NCI-H748 (cell line): ENCODE measurements around the gene MTA2.
A peak's percentile ranks its signal among the peaks of the same experiment; 100 is the strongest.
"Not testable (repeated sequence)": the region's sequence is repeated elsewhere in the genome, so short reads cannot be mapped to it uniquely, and the experiment has no call there.

Experiments
- DNase-seq: peaks from one replicate; lab custom pipeline; 2025; ENCODE audit not compliant: unreplicated experiment; lab: John Stamatoyannopoulos, UW

MTA2 gene

DNA sequence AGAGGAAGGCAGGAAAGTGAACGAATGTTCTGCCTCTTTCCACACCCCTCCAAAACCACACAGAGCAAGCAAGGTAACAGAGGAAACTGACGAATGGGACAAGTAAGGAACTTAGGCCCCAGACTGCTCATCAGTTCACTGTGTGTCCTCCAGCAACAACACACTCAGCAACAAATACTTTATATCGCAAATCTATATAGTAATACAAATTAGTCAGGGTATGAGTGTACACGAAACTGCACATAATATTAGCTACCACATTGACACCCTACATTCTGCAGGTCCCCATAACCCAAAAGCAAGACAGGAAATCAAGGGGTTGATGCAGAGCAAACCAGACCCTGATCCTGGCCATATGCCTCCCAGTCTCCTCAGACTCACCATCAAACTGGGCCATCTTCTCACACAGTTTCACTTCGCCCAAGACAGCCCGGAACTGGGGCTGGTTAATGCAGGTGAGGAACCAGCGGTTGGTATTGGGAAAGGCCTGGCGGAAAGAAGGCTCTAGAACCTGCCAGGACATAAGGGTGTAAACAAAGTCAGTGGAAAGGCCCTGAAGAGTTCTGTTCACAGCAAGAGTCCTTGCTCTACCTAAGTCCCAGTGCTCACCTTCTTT, 34.5 kb downstream of the MTA2 start:
- no peak for DNase-seq

DNA sequence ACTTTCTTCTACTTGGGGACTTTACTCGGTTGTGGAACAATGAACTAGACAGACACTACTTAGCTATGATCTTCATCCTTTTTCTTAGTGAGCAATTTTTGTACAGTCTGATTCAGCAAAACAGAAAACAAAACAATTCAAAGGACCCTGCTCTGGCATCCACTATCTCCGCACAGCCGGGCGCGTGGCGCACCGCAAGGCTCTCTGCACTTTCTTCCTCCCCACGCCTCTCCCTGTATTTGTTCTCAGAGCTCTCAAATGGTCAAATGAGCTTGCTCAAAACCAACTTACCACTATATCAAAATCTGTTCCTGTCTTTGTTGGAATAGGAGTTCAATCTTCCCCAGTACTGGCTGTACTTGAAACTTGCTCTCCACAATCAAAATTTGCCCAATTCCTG, 35.4 kb downstream of the MTA2 start:
- DNase-seq = no peak

DNA sequence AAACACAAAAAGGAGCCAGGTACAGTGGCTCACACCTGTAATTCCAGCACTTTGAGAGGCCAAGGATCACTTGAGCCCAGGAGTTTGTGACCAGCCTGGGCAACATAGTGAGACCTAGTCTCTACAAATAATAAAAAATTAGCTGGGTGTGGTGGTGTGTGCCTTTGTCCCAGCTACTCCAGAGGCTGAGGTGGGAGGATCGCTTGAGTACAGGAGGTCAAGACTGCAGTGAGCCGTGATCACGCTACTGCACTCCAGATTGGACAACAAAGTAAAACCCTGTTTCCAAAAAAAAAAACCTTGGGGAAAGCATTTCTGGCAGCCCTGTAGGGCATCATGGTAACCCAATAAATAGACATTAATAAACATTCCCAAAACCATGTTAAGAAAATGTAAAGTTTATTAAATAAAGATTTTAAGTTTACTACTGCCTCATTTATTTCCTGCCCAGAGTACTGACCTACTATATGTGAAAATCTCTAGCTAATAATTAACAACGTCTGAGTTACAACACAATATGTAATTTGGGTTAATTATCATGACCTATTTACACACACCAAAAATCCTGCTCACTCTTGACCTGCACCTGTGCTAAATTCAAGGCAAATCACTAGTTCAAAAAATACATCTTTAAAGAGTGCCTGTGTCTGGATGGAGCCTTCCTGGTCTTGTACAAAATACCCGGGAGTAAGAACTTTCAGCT, 36.4 kb downstream of the MTA2 start:
- no peak for DNase-seq

DNA sequence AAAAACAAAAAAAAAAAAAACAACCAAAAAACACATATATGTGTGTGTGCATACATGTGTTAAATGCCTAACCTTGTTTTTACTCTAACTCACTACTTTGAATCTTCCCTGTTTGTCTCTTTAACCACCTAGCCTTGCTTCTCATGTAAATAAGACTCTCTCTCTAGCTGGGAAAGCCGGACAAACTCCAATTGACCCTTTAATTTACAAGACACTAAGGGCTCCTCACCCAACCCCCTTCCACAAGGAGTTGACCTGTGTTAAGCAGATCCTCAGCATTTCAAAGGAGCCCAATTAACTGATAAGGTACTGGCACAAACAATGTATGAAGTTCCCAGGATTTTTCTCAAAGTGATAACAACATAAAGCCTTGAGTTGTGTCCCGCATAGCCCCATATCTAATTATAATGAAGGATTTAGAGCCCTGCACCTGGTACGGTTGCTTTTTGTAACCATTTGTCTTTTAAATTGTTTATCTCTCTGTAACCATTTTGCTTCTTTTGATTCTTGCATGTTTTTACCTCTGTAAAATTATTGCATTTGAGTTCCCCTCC, 39.9 kb downstream of the MTA2 start:
- not testable (repeated sequence) for DNase-seq

DNA sequence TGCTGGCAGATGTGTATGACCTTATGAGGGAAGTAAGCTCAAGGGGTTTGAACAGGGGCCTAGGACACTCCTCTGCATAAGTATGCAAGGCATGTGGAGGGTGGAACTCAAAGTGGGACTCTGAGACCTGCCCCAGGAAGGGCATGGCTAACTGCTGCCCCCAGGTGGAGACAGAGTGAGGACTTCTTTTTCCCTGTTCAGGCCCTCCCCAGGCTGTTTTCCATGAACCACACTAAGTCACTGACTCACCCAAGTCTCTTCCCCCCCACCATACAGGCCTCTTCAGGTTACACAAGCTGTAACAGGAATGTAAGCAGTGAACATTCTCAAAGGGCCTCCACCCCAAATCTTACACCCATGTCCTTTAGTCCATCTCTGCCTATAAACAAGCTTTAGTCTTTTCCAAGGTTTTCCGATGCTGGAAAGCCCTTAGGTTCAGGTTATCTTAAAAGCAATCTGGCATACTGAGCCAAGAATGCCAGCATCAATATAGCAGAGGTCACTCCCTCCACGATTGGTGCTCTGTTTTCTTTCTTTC, 41.0 kb downstream of the MTA2 start:
- peak; percentile 26 for DNase-seq

DNA sequence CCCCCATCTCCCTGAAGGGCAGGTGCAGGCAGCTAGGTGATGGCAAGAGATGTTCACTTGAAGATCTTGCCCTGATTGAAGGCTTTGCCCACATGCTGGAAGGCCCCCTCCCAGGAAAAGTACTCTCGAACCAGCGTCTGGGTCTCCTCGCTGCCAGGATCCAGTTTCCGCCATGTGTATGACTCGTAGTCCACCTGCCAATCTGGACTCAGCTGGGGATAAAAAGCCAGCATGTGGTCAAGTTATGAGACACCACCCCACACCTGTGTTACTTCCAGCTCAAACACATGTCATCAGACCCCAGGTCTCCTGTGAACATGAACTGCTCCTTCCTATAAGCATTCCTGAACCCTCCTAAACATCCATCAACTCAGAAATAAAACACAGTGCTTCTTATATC, 42.0 kb downstream of the MTA2 start:
- not testable (repeated sequence) for DNase-seq

DNA sequence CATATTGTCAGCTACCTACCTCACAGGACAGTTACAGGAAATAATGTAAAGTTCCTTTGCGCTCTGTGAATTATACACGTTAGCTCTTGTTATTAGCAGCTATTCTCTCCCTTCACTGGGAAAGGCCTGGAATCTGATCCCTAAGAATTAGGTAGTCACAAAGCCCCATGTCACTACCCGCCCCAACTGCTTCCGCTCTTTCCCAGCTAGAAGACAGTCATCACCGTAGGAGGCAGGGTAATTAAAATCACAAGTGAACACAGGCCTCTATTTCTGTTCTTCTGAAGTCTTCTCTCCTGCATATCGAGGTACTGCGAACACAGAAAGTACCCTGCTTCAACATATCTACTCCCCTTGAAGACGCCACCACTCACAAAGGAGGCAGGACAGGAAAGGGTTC, 42.5 kb downstream of the MTA2 start:
- DNase-seq = no peak

DNA sequence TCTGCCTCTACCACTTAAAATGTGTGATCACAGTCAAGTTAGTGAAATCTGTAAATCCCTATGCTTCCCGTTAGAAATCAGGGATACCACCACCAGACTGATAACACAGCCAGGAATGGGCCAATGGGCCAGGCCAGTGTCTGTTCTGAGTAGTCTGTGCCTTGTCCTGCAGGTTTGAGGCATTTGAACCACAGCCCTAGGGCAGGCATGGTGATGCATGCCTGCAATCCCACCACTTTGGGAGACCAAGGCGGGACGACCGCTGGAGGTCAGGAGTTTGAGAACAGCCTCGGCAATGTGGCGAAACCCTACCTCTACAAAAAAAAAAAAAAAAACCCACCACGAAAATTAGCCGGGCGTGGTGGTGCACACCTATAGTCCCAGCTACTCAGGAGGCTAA, 43.0 kb downstream of the MTA2 start:
- no peak for DNase-seq

DNA sequence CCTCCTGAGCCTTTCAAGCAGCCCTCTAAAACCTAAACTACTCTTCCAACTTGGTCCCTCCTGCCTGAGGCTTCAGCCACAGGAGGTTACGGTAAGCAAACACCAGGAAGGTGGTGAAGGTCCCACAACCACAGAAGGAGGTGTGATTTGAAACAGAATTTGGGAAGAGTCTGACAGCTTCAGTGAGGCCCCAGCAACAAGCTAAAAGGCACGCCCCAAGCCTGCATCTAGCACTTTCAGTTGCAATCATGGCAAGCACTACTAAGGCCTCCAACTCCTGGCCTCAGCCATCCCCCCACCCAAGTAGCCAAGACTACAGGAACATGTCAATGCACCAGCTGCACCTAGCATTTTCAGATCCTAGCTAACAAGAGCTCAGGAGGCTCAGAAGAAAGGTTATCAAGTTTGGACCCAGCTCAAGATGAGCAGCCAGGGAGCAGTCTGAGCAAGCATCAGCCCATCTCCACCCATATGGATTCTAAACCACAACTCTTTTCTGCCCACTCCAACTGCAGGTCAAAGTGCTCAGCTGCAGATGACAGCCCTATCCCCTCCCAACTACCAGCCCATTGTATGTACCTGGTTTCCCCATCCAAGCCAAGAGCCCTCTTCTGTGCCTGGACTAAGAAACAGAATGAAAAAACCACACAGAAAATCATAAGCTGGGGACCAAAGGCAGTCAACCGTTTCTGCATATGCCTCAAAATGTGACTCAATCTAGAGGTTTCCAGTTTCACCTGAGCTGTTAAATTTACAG, 44.6 kb downstream of the MTA2 start:
- no peak for DNase-seq

DNA sequence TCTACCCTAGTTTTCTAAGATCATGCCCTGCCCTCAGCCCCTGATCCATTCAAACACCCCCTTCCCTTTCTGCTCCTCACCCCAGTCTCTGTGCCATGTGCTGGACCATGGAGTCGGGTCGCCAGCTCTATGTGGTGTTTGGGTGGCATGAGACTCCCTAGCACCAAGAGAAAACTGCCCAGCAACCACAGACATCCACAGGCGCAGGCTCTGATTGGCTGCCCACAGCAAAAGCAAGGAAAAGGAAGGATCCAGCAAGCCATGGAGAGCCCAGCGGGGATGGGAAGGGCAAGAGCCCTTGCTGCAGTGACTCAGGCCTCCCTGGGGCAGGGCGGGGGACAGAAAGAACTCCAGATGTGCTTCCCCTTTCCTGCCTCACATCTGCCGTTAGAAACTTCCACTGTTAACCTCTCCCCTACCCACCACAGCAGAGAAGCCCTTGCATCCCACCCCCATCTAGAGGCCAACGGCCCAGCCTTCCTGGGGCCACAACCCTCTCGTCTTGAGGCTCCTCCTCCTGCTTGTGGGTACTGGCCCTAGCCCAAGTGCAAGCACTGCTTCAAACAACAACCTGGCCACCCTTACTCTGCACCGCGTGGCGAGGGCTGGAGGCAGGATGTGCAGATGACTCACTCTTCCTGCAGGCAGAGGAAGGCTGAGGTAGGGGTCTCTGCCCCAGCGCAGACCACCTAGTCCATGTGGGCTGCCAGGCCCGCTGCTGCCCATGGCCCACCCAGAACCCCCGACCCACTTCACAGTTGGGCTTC, 45.4 kb downstream of the MTA2 start:
- no peak for DNase-seq

DNA sequence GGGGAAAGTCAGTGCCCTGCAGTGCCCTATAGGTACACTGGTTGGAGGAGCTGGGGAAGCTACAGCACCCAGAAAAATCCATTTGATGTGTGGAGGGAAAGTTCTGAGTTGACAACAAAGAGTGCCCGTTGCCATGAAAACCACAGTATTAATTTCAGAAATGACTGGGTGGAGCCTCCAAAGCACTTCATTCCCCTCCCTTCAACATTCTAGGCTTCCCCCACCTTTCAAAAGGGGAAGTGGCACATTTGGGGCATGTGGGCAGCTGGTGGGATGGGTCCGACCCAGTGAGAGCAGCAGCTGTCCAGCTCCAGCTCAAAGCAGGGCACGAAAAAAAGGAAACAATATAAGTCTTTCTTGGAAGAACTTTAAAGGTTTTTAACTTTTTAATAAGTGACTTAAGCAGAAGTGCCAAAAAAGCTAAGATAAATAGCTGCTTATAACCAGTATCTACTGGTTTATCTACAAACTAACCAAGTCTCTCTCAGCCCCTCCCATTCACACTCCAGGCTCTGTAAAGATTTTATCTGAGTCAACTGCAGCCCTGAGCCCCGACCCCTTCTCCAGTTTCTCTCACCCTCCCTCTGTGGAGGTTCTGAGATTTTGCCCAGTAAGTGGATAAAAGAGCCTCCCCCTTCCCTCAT, 46.1 kb downstream of the MTA2 start:
- no peak for DNase-seq

DNA sequence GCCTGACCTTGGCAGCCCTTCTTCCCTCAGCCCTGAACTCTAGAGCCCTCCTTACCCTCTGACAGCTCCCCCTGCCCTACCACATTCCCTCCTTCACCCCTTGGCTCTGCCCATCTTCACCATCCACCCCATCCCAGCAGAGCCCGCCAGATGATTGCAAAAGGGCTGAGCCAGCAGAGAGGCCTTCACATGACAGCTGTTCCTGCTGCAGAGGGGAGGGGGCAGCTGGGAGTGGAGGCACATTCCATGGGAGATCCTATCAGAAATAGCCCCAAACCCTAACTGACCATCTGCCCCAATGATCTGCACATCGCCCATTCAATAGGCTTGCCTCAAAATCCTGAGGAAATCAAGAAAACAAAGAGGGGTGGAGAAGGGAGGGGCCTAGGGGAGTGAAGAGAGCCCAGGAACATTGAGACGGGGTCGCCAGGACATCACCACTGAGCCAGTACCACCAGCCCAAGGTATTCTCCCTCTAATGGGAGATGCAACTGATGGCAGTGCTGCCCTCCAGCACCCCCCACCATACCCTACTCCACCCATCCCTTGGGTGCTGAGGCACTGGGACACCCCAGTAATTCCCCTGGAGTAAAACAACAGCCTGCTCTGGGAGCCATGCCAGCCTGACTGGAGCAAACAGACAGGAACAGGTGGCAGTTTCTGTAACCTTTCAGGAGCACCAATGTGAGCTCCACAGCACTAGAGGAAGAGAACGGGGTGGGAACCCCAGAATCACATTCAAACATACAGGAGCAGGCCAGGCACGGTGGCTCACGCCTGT, 47.1 kb downstream of the MTA2 start:
- no peak for DNase-seq

DNA sequence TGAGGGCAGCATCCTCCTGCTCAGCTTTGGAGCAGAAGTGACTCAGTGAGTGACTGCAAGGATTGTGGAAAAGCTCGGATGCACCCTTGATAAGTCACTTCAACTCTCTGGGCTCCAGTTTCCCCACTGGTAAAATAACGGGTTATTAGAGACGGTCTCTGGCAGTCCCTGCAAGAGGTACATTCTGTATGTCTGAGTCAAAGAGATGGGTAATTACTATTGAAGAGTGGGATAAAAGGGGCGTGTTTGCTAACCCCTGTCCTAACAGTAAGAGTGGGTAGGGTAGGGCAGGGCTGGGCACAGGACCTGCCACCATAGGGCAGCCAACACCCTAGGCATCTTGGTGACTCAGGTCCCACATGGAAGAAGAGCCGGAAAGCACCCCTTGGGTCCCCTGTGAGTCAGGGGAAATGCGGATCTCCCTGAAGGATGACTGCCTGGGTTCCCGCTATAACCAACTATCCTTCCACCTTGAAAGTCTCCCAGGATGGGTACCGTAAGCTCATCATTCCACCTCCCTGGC, 47.8 kb downstream of the MTA2 start:
- DNase-seq = no peak

DNA sequence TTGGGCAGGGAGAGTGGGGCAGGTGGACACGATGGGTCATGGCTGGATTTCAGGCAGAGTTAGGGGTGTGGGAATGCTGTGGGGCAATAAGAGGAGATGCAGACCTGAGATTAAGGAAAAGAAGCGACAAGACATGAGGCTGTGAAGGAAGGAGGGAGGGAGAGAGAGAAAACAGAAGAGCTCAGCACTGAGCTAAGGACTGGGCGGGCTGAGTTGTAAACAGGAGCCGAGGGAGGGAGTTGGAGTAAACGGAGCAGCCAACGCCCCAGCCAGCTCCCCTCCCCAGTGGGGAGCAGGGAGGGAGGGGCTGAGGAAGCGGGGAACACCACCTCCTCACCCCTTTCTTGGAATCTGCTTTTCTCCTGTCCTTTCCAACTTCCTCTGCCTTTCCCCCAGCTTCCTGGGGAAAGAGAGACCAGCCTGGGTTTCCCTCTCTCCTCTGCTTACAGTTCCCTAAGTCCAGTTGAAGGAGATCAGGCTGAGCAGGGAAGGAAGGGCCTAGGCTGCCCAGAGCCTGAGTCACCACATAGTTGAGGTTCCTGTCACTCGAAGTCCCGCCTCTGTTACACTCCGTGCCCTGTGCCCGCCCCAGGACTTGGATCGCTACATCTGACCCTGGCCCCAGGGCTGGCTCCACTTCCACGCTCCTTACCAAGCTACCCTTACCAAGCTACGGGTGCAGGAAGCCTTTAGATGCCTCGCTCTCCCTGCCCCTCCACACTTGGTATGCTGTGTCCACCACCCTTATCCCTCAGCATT, 48.4 kb downstream of the MTA2 start:
- DNase-seq = no peak

DNA sequence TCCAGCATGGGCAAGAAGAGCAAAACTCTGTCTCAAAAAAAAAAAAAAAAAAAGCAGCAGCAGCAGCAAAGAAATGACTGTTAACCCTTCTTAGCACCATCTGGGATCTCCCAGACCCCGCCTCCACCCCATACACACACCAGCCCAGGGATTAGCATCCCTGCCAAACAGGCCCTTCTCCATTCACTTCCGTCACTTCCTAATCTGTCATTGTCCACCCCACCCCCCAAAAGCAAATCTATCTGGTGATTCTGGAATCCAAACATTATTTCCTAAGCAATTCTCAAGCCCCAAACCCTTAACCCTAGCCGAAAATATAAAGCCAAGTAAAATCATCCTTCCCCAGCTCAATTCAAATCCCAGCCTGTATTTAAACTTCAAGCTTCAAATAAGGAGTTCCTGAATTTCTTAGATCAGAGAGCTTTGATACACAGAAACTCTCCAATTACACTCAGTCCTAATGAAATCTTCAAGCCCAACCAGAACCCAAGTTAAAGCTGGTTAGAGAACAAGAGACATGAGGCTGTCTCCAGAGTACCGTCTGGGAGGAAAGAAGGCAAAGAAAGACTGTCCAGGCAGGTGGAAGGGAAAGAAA, 49.1 kb downstream of the MTA2 start:
- no peak for DNase-seq

DNA sequence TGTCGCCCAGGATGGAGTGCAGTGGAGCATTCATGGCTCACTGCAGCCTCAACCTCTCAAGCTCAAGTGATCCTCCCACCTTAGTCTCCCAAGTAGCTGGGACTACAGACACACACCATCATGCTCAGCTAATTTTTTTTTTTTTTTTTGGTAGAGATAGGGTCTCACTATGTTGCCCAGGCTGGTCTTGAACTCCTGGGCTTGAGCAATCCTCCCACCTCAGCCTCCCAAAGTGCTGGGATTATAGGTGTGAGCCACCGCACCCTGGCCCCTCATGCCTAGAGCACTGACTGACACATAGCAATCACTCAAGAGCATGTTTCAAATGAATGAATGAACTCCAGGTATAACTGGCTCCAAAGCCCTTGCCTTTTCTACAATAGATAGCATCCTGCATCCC, 51.2 kb downstream of the MTA2 start:
- not testable (repeated sequence) for DNase-seq

DNA sequence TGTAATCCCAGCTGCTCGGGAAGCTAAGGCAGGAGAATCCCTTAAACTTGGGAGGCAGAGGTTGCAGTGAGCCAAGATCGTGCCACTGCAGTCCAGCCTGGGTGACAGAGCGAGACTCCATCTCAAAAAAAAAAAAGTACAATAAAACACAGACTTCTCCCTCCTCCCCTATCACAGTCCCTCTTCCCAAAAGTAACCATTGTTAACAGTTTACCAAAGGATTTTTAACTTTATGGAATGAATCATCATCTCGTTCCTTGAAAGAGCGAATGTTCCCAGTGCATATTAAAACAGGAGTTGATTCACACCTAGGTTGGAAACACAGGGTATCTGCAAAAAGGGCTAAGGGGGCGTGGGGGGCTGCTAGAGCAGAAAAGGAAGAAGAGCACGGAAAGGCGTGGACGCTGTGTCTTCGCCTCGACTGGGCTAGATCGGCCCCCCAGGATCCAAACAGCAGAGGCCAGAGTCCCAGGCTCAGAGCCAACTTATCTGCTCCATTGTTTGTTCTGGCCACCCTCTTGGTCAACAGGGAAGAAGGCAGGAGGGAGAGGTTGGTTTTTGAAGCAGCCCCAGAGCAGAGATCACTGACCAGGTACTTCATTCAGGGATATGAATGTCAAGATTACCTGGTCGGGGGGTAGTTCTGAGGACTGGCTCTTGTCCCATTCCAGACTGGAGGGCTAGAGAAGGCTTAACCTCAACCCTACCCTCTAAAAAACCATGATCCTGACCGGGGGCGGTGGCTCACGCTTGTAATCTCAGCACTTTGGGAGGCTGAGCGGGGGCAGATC, 52.9 kb downstream of the MTA2 start:
- DNase-seq = no peak
